Brain microvascular endothelial cell (primary cell): Measurements from ENCODE around the gene SLC39A5.
"Not testable (repeated sequence)": the region's sequence is repeated elsewhere in the genome, so short reads cannot be mapped to it uniquely, and the experiment has no call there.

Experiments used
- DNase-seq: peaks from one replicate; pipeline ENCODE4 v3.0.0-alpha.2; 2020
- H3K27ac ChIP-seq: fragments of 250-450 bp; sonication (Bioruptor Pico); 2 replicates; pipeline ENCODE4 v1.5.1; 2020; ENCODE audit warnings: mild to moderate bottlenecking, moderate library complexity
- H3K27me3 ChIP-seq: fragments of 250-450 bp; sonication (Bioruptor Pico); replicated peaks from 2 replicates; pipeline ENCODE4 v1.5.1; 2020; ENCODE audit warnings: mild to moderate bottlenecking
- H3K36me3 ChIP-seq: fragments of 250-450 bp; sonication (Bioruptor Pico); replicated peaks from 2 replicates; pipeline ENCODE4 v1.5.1; 2020; ENCODE audit warnings: mild to moderate bottlenecking
- H3K4me3 ChIP-seq: 2 replicates; pipeline ENCODE4 v1.5.1; 2011; ENCODE audit warnings: low read depth, mild to moderate bottlenecking, control low read depth, low read length, moderate library complexity
- CTCF ChIP-seq: IDR thresholded peaks from 2 replicates; pipeline ENCODE4 v1.5.1; 2011; ENCODE audit warnings: low read depth, mild to moderate bottlenecking, moderate library complexity, low read length, control low read depth, inconsistent platforms; ENCODE audit errors: missing control alignments
- in situ Hi-C: cut with HindIII; loops from 2 replicates; pipeline ENCODE4 v1.10.0; 2017; ENCODE audit warnings: low sequenced_read_pairs, low pct_ligation_motif_present

SLC39A5 gene

GRCh38 chr12:56258068-56258819 lies 28.4 kb downstream of the SLC39A5 start, which contains the start of gene ANKRD52:
Gene ANKRD52, minus strand, starts transcription at chr12:56258384. Its CDS starts 115 bp downstream, at chr12:56258269.
- Histone ChIP-seq H3K36me3 (peaks cover 34% of the 10 kb centered on the region), H3K27ac (peak within 1 kb of the TSS; percentile 45), H3K27me3 (no peaks in the 10 kb centered on the region), H3K4me3 (peak within 1 kb of the TSS; percentile 83)
- peak; percentile 43 for DNase-seq
- in situ Hi-C loops, result no loop called here
- TF ChIP-seq CTCF, result peak; percentile 53

- in situ Hi-C loops, result no loop called here
- Histone ChIP-seq H3K27me3 (no peaks in the 10 kb centered on the region), H3K36me3 (peaks cover 28% of the 10 kb centered on the region), H3K27ac (peak overlapping the region; percentile 1), H3K4me3 (peak overlapping the region; percentile 72)
- no peak for TF ChIP-seq CTCF
- no peak for DNase-seq
Observed at GRCh38 chr12:56258820-56259183, 29.0 kb downstream of the SLC39A5 start.

GRCh38 chr12:56260380-56260779 lies 30.5 kb downstream of the SLC39A5 start:
- Histone ChIP-seq H3K27me3 (no peaks in the 10 kb centered on the region), H3K27ac (no peak overlapping the region), H3K4me3 (no peak overlapping the region), H3K36me3 (peaks cover 14% of the 10 kb centered on the region)
- in situ Hi-C loops, result no loop called here
- DNase-seq, result no peak
- no peak for TF ChIP-seq CTCF

- H3K4me3 ChIP-seq, result no peak overlapping the region
- peaks cover 10% of the 10 kb centered on the region for H3K36me3 ChIP-seq
- H3K27me3 ChIP-seq, result no peaks in the 10 kb centered on the region
- DNase-seq, result no peak
- H3K27ac ChIP-seq, result no peak overlapping the region
- no peak for TF ChIP-seq CTCF
- in situ Hi-C loops, result no loop called here
Observed at GRCh38 chr12:56260921-56261320, 31.1 kb downstream of the SLC39A5 start.

GRCh38 chr12:56261503-56262232 lies 31.8 kb downstream of the SLC39A5 start:
- DNase-seq, result peak; percentile 70
- H3K36me3 ChIP-seq, result peaks cover 3% of the 10 kb centered on the region
- H3K27ac ChIP-seq, result peak overlapping the region; percentile 31
- TF ChIP-seq CTCF, result no peak
- H3K27me3 ChIP-seq, result no peaks in the 10 kb centered on the region
- H3K4me3 ChIP-seq, result no peak overlapping the region
- in situ Hi-C loops, result no loop called here

- H3K36me3 ChIP-seq, H3K27me3 ChIP-seq, DNase-seq, H3K4me3 ChIP-seq, in situ Hi-C loops, H3K27ac ChIP-seq: not testable (repeated sequence)
Observed at GRCh38 chr12:56262955-56263354, 33.1 kb downstream of the SLC39A5 start.

GRCh38 chr12:56266068-56266692 lies 36.3 kb downstream of the SLC39A5 start:
- H3K27me3 ChIP-seq, in situ Hi-C loops, H3K27ac ChIP-seq, DNase-seq: not testable (repeated sequence)
- Histone ChIP-seq H3K4me3 (peak overlapping the region; percentile 86), H3K36me3 (peaks cover 17% of the 10 kb centered on the region)
